HEK293 (cell line): ENCODE measurements around the gene CORO2B.

Experiments used
- CTCF ChIA-PET: fragments of 350-600 bp; formaldehyde crosslinking; extraction: SDS; loops from one replicate; lab custom pipeline; 2021; ENCODE audit warnings: antibody characterized with exemption; lab: Yijun Ruan, JAX
- POLR2A ChIA-PET: fragments of 300-600 bp; formaldehyde crosslinking; extraction: SDS; loops from one replicate; lab custom pipeline; 2020; ENCODE audit warnings: antibody characterized with exemption, inconsistent platforms; lab: Yijun Ruan, JAX
- H3K27ac ChIP-seq: fragments of 200-500 bp; sonication (Bioruptor generic); 2 replicates; pipeline ENCODE4 v1.5.1; 2014; ENCODE audit warnings: low read depth, low read length, control low read depth, inconsistent platforms; ENCODE audit errors: extremely low read depth
- H3K36me3 ChIP-seq, 2 experiments: fragments of 200-500 bp in 1 of 2; sonication (Bioruptor generic) in 1 of 2; 1 replicate in 1 of 2; 2 replicates in 1 of 2; pipeline ENCODE4 v1.5.1; 2014 to 2017; ENCODE audit warnings: inconsistent platforms in 2 of 2, low read length in 2 of 2; ENCODE audit not compliant: control insufficient read depth in 2 of 2, insufficient read depth in 1 of 2
- H3K4me1 ChIP-seq: fragments of 200-500 bp; sonication (Bioruptor generic); 2 replicates; pipeline ENCODE4 v1.5.1; 2014; ENCODE audit warnings: mild to moderate bottlenecking, low read length, inconsistent platforms; ENCODE audit not compliant: control insufficient read depth, insufficient read depth
- H3K4me3 ChIP-seq: 2 replicates; pipeline ENCODE4 v1.5.1; 2011; ENCODE audit warnings: low read depth, mild to moderate bottlenecking, control low read depth, low read length, moderate library complexity
- H3K9me3 ChIP-seq: fragments of 200-500 bp; sonication (Bioruptor generic); 2 replicates; pipeline ENCODE4 v1.5.1; 2014; ENCODE audit warnings: low read depth, low read length, inconsistent platforms; ENCODE audit not compliant: control insufficient read depth, insufficient read depth
- GLI2 ChIP-seq: fragments of 450-650 bp; formaldehyde crosslinking; IDR thresholded peaks from 2 replicates; pipeline ENCODE4; 2017; ENCODE audit warnings: missing biosample characterization, missing genetic modification characterization, low read depth, borderline replicate concordance
- HIC1 ChIP-seq: fragments of 450-650 bp; formaldehyde crosslinking; IDR thresholded peaks from 2 replicates; pipeline ENCODE4 v1.5.1; 2016; ENCODE audit warnings: missing biosample characterization, missing genetic modification characterization
- KLF17 ChIP-seq: fragments of 450-650 bp; formaldehyde crosslinking; IDR thresholded peaks from 2 replicates; pipeline ENCODE4 v1.5.1; 2016; ENCODE audit warnings: missing biosample characterization, missing genetic modification characterization
- SP2 ChIP-seq: fragments of 450-650 bp; formaldehyde crosslinking; IDR thresholded peaks from 2 replicates; pipeline ENCODE4 v1.5.1; 2016; ENCODE audit warnings: missing biosample characterization, missing genetic modification characterization
- SP3 ChIP-seq: fragments of 450-650 bp; formaldehyde crosslinking; IDR thresholded peaks from 2 replicates; pipeline ENCODE4 v1.5.1; 2016; ENCODE audit warnings: missing biosample characterization, missing genetic modification characterization
- ZIC2 ChIP-seq: fragments of 450-650 bp; formaldehyde crosslinking; IDR thresholded peaks from 2 replicates; pipeline ENCODE4 v1.5.1; 2016; ENCODE audit warnings: missing biosample characterization, missing genetic modification characterization
- ZNF132 ChIP-seq: fragments of 450-650 bp; formaldehyde crosslinking; IDR thresholded peaks from 2 replicates; pipeline ENCODE4 v1.5.1; 2017; ENCODE audit warnings: missing biosample characterization, missing genetic modification characterization, borderline replicate concordance
- ZNF133 ChIP-seq: fragments of 450-650 bp; formaldehyde crosslinking; IDR thresholded peaks from 2 replicates; pipeline ENCODE4 v1.5.1; 2016; ENCODE audit warnings: missing biosample characterization, missing genetic modification characterization
- ZNF175 ChIP-seq: fragments of 450-650 bp; formaldehyde crosslinking; IDR thresholded peaks from 2 replicates; pipeline ENCODE4 v1.5.1; 2016; ENCODE audit warnings: missing biosample characterization, missing genetic modification characterization
- ZNF23 ChIP-seq: fragments of 450-650 bp; formaldehyde crosslinking; IDR thresholded peaks from 2 replicates; pipeline ENCODE4 v1.5.1; 2016; ENCODE audit warnings: missing biosample characterization, missing genetic modification characterization, borderline replicate concordance
- ZNF37A ChIP-seq: fragments of 450-650 bp; IDR thresholded peaks from 2 replicates; pipeline ENCODE4 v1.5.1; 2018; ENCODE audit warnings: missing biosample characterization, missing genetic modification characterization
- ZNF394 ChIP-seq: fragments of 450-650 bp; formaldehyde crosslinking; IDR thresholded peaks from 2 replicates; pipeline ENCODE4 v1.5.1; 2016; ENCODE audit warnings: missing biosample characterization, missing genetic modification characterization, mild to moderate bottlenecking, moderate library complexity, borderline replicate concordance
- ZNF404 ChIP-seq: fragments of 450-650 bp; formaldehyde crosslinking; IDR thresholded peaks from 2 replicates; pipeline ENCODE4 v1.5.1; 2017; ENCODE audit warnings: missing biosample characterization, missing genetic modification characterization
- ZNF501 ChIP-seq: fragments of 450-650 bp; formaldehyde crosslinking; IDR thresholded peaks from 2 replicates; pipeline ENCODE4 v1.5.1; 2016; ENCODE audit warnings: missing biosample characterization, missing genetic modification characterization
- ZNF558 ChIP-seq: fragments of 450-650 bp; formaldehyde crosslinking; IDR thresholded peaks from 2 replicates; pipeline ENCODE4 v1.5.1; 2016; ENCODE audit warnings: missing biosample characterization, missing genetic modification characterization
- ZNF596 ChIP-seq: fragments of 450-650 bp; IDR thresholded peaks from 2 replicates; pipeline ENCODE4 v1.5.0; 2018; ENCODE audit warnings: missing biosample characterization, mild to moderate bottlenecking, missing genetic modification characterization, moderate library complexity
- ZNF626 ChIP-seq: fragments of 450-650 bp; sonication (Bioruptor Pico); formaldehyde crosslinking; IDR thresholded peaks from 2 replicates; pipeline ENCODE4 v1.5.1; 2018; ENCODE audit warnings: missing biosample characterization, missing genetic modification characterization, inconsistent platforms
- ZNF654 ChIP-seq: fragments of 450-650 bp; formaldehyde crosslinking; IDR thresholded peaks from 2 replicates; pipeline ENCODE4 v1.5.1; 2016; ENCODE audit warnings: low read depth, missing biosample characterization, missing genetic modification characterization
- ZNF658 ChIP-seq: fragments of 450-650 bp; formaldehyde crosslinking; IDR thresholded peaks from 2 replicates; pipeline ENCODE4; 2016; ENCODE audit warnings: missing biosample characterization, missing genetic modification characterization
- ZNF670 ChIP-seq: fragments of 450-650 bp; formaldehyde crosslinking; IDR thresholded peaks from 2 replicates; pipeline ENCODE4 v1.5.1; 2016; ENCODE audit warnings: missing biosample characterization, missing genetic modification characterization, low read depth
- ZNF747 ChIP-seq: fragments of 450-650 bp; formaldehyde crosslinking; IDR thresholded peaks from 2 replicates; pipeline ENCODE4 v1.5.1; 2016; ENCODE audit warnings: missing biosample characterization, missing genetic modification characterization
- ZNF768 ChIP-seq: fragments of 450-650 bp; formaldehyde crosslinking; IDR thresholded peaks from 2 replicates; pipeline ENCODE4 v1.5.1; 2018; ENCODE audit warnings: missing biosample characterization, mild to moderate bottlenecking, missing genetic modification characterization
- TF ChIP-seq, protein P1 (sequence below): fragments of 450-650 bp; formaldehyde crosslinking; IDR thresholded peaks from 2 replicates; pipeline ENCODE4 v1.5.1; 2017; ENCODE audit warnings: missing biosample characterization, missing genetic modification characterization
- TF ChIP-seq, protein P2 (sequence below): fragments of 450-650 bp; formaldehyde crosslinking; IDR thresholded peaks from 2 replicates; pipeline ENCODE4 v1.5.1; 2017; ENCODE audit warnings: missing biosample characterization, missing genetic modification characterization
- TF ChIP-seq, protein P3 (sequence below): fragments of 450-650 bp; formaldehyde crosslinking; IDR thresholded peaks from 2 replicates; pipeline ENCODE4 v1.5.1; 2016; ENCODE audit warnings: missing biosample characterization, missing genetic modification characterization

Gene CORO2B

DNA sequence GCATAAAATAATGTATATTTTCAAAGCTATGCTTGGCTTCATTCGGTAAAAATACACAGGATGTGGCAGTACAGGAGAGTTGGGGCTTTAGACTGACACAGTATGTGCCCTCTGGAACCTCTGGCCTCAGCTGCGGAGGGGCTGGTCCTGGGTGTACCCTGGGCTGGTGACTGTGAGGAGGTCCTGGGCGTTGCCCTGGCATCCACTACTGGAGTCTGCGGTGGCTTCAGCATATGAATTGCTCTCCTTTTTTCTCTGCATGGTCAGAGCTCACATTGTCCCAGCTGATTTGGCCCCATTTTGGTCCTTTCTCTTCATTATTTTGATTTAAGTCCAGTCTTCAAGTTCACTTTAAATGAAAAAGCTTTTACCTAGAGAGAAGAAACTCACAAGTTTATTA lies 40.5 kb upstream of the CORO2B start (continued):
- no peak for TF ChIP-seq ZNF175 (tag by site-specific recombination)
- TF ChIP-seq ZNF658 (tag by site-specific recombination), result no peak
- TF ChIP-seq SP3 (tag by site-specific recombination), result no peak
- TF ChIP-seq ZNF394, result no peak
- no peak for TF ChIP-seq SP2
- no peak for TF ChIP-seq ZNF558 (tag by site-specific recombination)
- no peak for TF ChIP-seq ZNF37A (tag by site-specific recombination)
- TF ChIP-seq ZNF747 (tag by site-specific recombination), result no peak

DNA sequence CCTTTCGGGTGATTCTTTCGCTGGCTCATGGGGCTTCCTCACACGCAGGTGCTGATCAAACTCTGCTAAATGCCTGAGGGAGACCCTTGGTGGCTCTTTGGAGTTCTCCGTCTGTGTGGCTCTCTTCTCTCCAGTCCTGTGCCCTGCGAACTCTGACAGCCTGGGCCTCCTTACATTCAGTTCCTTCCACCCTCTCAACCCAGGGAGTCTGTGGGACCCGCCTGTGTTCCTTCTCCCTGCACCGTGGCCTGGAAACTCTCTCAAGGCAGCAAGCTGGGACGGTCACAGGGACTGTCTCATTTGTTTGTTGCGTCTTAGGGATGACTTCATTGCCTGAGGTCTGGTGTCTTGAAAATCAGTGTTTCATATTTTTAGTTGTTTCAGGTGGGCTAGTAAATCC lies 37.0 kb upstream of the CORO2B start:
- no peak for TF ChIP-seq ZNF23
- no peak for TF ChIP-seq ZNF404
- TF ChIP-seq HIC1 (tag by site-specific recombination), result no peak
- no peak for TF ChIP-seq KLF17
- no peak for TF ChIP-seq ZNF654 (tag by site-specific recombination)
- TF ChIP-seq ZNF501 (tag by site-specific recombination), result no peak
- H3K4me3 ChIP-seq, result no peak overlapping the region
- ChIA-PET POLR2A (no interaction called here), CTCF (interaction anchor here (0.7 to 2.2 kb wide), 7 partner anchors 9 to 383 kb away, joined by 3 to 15 read pairs (median 4); no protein-coding TSS in a partner anchor)
- H3K9me3 ChIP-seq, result no peaks in the 10 kb centered on the region
- H3K27ac ChIP-seq, result no peak overlapping the region
- H3K36me3 ChIP-seq, result no peaks in the 10 kb centered on the region
- H3K4me1 ChIP-seq, result no peaks in the 10 kb centered on the region

GRCh38 chr15:68542348-68542747 lies 36.4 kb upstream of the CORO2B start:
- Histone ChIP-seq H3K9me3 (no peaks in the 10 kb centered on the region), H3K27ac (no peak overlapping the region), H3K4me1 (no peaks in the 10 kb centered on the region), H3K4me3 (no peak overlapping the region), H3K36me3 (no peaks in the 10 kb centered on the region)
- ChIA-PET CTCF (interaction anchor here (0.7 to 2.2 kb wide), 7 partner anchors 8 to 383 kb away, joined by 3 to 15 read pairs (median 4); no protein-coding TSS in a partner anchor), POLR2A (no interaction called here)
- no peak for TF ChIP-seq ZNF670
- TF ChIP-seq ZNF626 (tag by site-specific recombination), result no peak
- no peak for TF ChIP-seq GLI2 (tag by site-specific recombination)
- TF ChIP-seq, protein P1, sequence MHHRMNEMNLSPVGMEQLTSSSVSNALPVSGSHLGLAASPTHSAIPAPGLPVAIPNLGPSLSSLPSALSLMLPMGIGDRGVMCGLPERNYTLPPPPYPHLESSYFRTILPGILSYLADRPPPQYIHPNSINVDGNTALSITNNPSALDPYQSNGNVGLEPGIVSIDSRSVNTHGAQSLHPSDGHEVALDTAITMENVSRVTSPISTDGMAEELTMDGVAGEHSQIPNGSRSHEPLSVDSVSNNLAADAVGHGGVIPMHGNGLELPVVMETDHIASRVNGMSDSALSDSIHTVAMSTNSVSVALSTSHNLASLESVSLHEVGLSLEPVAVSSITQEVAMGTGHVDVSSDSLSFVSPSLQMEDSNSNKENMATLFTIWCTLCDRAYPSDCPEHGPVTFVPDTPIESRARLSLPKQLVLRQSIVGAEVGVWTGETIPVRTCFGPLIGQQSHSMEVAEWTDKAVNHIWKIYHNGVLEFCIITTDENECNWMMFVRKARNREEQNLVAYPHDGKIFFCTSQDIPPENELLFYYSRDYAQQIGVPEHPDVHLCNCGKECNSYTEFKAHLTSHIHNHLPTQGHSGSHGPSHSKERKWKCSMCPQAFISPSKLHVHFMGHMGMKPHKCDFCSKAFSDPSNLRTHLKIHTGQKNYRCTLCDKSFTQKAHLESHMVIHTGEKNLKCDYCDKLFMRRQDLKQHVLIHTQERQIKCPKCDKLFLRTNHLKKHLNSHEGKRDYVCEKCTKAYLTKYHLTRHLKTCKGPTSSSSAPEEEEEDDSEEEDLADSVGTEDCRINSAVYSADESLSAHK (tag by site-specific recombination), result no peak
- TF ChIP-seq ZNF596, result no peak
- TF ChIP-seq ZIC2 (tag by site-specific recombination), result no peak
- TF ChIP-seq, protein P2, sequence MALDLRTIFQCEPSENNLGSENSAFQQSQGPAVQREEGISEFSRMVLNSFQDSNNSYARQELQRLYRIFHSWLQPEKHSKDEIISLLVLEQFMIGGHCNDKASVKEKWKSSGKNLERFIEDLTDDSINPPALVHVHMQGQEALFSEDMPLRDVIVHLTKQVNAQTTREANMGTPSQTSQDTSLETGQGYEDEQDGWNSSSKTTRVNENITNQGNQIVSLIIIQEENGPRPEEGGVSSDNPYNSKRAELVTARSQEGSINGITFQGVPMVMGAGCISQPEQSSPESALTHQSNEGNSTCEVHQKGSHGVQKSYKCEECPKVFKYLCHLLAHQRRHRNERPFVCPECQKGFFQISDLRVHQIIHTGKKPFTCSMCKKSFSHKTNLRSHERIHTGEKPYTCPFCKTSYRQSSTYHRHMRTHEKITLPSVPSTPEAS (tag by site-specific recombination), result no peak
- TF ChIP-seq, protein P3, sequence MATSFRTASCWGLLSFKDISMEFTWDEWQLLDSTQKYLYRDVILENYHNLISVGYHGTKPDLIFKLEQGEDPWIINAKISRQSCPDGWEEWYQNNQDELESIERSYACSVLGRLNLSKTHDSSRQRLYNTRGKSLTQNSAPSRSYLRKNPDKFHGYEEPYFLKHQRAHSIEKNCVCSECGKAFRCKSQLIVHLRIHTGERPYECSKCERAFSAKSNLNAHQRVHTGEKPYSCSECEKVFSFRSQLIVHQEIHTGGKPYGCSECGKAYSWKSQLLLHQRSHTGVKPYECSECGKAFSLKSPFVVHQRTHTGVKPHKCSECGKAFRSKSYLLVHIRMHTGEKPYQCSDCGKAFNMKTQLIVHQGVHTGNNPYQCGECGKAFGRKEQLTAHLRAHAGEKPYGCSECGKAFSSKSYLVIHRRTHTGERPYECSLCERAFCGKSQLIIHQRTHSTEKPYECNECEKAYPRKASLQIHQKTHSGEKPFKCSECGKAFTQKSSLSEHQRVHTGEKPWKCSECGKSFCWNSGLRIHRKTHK, result no peak
- TF ChIP-seq ZNF768, result no peak
- no peak for TF ChIP-seq ZNF133 (tag by site-specific recombination)
- no peak for TF ChIP-seq ZNF132 (tag by site-specific recombination)
